Measurements from ENCODE around the gene FRMD4A.

The FRMD4A gene

GRCh38 chr10:14039968-14040668 is 290.6 kb downstream of the FRMD4A start:
- no peak for DNase-seq

DNA sequence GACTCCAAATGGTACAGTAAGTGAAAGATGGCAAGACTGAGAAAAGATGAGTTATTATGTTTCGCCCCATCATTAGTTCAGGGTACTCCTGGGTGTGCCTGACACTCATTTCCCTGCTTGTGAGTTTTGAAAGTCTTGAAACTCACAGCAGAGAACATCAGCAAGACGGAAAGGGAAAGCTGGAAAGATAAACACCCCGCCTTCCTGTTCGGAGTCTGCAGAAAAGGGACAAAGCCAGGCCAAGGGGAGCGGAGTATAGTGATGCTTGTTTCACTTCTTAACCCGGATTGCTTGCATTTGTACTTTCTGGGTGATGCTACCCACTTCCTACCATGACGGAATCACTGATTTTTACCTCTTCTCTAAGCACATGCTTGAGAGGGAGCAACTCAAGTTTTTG is 294.5 kb downstream of the FRMD4A start:
- DNase-seq: no peak

GRCh38 chr10:14035506-14035905 is 295.2 kb downstream of the FRMD4A start:
- DNase-seq: no peak

- DNase-seq: no peak
Observed at GRCh38 chr10:14032406-14032998, 298.2 kb downstream of the FRMD4A start.

DNA sequence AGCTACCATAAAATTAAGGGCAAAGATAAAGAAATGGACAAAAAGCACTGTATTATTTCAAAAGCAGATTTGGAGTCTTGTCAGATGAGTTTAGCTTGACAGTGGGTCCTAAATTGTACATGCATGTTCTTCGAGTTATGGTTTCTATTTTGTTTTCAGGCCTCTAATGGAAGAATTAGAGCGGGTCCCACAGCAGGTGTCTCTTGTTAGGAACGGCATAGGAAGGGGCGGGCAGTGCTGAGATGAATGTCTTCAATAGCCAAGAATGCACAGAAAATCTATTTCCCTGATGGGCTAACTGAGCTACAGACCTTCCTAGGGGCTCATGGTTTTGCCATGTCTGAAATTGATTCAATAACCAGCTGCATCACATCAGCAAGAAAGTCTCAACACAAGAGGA is 304.4 kb downstream of the FRMD4A start:
- DNase-seq: no peak

- no peak for DNase-seq
Observed at GRCh38 chr10:14025283-14026189, 305.2 kb downstream of the FRMD4A start.

DNA sequence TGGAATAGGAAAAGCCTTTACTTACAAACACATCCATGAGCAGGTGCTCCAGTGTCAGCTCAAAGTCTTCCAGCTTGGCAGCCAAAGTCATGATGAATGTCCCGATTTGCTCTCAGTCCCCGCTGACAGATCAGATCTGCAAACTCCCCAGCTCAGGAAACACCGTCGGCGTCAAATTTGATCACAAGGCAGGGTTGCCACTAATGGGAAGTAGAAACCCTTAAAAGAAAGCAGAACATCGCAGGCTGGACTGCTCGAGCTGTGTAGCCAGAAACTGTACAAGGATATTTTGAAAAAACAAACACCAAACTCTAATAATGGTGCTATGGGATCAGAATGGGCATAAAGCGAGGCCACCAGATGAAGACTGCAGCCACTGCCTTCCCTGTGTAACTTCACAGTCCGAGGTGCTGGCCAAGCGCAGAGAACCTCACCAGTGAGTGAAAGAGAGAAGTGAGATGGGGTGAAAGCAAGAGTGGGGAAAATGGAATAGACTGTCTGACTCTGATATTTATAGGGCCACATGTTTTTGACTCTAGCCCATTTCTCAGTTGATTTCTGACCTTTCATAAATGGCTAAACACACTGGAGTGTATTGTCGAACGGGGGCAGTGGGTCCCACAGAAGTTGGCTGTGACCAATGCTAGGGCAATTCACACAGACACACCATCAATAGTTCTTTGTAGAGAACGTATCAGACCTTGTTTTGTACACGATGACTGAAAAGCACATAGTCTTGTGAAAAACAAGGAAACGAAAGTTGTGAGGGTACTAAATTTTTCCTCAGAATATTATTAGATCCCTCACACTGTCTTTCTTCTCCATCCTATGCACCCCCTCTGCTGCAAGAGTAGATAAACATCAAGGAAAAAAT is 306.2 kb downstream of the FRMD4A start:
- no peak for DNase-seq

DNA sequence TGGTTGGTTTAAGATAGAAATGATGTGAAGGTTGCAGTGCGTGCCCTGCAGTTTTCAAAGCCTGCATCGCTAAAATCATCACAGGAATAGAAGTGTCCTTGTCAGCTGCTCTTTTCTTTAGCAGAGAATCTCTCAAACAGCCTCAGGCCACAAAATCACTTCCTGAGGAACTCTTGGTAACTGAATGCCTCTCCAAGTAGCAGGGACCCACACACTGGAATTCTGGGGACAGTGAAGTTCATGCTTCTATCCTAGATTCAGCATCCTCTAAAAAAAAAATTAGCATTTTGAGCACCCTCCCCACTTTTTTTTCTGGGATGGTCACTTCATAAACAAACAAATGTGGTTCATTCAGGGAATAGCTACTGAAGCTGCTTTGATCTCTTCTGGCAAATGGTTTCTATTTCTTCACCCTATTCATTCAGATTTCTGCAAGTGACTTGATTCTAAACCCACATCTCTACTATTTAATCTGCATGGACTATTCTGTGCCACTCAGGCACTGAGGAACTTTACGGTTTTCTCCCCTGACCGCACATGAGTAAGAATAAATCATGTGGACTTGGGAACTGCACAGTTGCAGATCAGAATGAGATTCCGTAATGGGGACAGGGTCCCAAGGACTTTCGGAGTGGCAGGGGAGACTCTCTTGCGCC is 306.9 kb downstream of the FRMD4A start:
- no peak for DNase-seq

GRCh38 chr10:14022954-14023672 is 307.6 kb downstream of the FRMD4A start:
- DNase-seq: no peak

GRCh38 chr10:14022052-14022451 is 308.7 kb downstream of the FRMD4A start:
- DNase-seq: no peak

GRCh38 chr10:14020037-14020664 is 310.6 kb downstream of the FRMD4A start:
- DNase-seq: no peak

DNA sequence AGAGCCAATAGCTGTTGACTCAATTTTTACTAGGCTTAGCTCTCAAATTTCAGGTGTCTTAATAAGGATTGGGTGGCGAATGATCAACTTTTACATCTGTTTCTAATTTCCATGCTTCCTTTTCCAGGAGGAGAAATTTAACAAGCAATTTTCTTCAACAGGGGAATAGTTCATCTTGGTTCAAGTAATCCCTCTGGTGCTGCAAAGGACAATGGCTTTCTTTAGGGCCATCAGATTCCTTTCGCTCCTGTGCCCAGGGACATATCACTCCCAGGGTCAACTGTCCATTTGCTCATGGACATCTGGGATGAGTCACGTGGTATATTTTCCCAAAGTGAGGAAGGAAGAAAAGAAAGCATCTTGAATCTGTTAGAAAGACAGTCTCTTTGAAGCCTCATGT is 313.3 kb downstream of the FRMD4A start:
- no peak for DNase-seq

- DNase-seq: no peak
Observed at GRCh38 chr10:14016931-14017333, 313.8 kb downstream of the FRMD4A start.

GRCh38 chr10:14016011-14016536 is 314.6 kb downstream of the FRMD4A start:
- DNase-seq: no peak

GRCh38 chr10:14014423-14014822 is 316.3 kb downstream of the FRMD4A start:
- DNase-seq: no peak

DNA sequence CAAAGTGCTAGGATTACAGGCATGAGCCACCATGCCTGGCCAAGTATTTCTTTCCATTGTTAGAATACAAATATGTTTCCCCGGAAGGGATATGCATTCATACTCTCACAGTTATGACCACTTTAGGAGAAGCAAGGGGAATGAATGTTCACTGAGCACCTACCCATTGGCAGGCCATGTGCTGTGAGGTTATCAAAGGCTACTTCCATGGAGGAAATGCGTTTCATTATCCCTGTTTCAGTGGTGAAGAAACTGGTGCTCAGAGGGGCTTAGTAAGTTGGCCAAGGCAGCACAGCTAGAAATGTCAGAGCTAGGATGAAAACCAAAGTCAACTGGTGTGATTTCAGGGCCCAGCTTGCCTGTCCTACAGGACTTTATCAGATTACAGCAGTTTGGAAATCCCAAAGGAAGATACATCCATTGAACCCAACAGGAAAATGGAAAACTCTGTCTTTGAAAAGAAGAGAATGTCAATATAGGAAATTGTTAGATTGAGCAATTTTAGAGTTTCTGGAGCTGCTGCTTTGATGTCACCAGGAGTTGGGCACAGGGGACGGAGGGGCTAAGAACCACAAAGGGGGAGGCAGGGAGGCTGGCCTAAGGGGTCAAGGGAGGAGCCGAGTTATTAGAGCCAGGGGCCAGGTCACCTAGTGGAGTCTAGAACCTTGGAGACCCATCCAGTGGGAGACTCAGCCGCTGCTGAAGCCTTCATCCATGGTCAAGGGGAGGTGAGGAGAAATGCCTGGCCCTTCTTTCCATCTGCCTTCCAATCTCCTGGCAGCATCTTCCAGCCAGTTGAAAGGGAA is 319.8 kb downstream of the FRMD4A start:
- no peak for DNase-seq

DNA sequence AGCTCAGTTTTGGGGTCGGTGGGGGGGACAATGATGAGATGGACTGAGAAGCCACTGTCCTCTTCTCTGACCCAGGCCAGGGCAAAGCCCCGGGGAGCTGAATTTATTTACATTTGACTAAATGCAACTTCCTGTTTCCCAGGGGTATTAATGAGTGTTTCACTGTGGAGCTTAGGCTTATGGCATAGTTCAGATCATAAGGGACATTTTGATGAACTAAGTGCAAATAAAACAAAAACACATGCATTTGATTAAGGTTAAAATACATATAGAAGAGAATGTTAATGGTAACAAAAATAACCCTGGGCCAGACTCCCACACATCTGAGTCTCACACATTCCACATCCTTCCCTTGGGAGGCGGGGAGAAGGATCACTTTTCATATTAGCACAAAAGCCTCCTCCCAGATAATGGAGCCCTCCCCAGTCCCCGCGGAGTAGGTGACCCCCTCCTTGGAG is 320.6 kb downstream of the FRMD4A start:
- DNase-seq: no peak

- DNase-seq: no peak
Observed at GRCh38 chr10:14009371-14010100, 321.2 kb downstream of the FRMD4A start.

DNA sequence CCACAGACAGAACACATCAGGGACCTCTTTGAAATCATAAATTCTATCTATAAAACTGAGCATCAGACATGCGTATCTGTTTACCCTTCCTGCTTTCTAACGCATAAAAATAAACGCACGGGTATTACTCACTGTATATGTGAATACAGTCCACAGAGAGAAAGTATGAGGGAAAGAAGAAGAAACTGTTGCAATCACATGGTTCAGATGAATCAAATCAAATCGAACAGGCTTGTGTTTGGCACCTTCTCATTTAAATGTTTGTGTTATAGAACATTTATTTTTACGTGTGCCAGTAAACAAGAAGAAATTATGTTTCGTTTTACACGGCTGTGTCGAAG is 322.0 kb downstream of the FRMD4A start:
- DNase-seq: no peak
